ENCODE measurements around the gene AZIN2.

The AZIN2 gene

DNA sequence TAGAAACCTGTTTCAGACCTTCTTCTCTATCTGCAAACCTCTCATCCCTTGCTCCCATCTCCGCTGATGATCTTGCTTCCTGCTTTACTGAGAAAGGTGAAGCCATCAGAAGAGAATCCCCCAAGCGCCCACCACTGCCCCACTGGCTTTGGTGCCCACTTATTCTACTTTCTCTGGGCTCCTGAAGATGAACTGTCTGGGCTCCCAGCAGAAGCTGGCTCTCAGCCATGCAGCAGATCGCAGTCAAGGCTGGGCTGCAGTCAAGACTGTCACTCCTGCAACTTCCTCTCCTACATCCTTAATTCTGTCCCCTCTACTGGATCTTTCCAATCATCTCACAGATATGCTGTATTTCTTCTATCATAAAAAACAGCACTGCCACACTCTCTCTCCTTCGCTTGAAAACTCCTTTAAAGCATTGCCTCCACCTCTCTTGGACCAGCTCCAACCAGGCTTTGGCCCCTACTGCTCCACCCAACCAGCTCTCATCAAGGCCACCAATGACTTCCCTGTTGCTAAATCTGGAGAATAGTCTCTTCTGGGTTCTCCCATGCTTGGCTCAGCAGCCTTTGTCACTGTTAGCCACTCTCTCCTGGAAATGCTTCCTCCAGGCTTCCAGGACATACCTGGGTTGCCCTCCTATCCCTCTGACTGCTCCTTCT, 75.1 kb downstream of the AZIN2 start:
- DNase-seq = no peak

DNA sequence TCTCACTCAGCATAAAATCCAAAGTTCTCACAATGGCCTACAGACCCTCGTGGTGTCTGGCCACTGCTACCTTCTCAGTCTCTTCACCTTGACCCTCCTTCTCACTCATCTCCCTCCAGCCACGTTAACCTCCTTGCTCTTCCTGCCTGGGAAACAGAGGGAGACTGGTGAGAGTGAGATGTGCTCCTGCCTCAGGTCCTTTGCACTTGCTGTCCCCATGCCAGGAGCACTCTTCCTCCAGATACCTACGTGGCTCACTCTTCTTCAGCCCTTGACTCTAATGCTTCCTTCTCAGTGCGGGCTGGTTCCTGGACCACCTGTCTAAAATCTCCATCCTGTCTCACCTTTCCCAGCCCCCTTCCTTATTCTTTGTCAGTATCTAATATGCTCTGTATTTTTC, 76.2 kb downstream of the AZIN2 start:
- DNase-seq = no peak

DNA sequence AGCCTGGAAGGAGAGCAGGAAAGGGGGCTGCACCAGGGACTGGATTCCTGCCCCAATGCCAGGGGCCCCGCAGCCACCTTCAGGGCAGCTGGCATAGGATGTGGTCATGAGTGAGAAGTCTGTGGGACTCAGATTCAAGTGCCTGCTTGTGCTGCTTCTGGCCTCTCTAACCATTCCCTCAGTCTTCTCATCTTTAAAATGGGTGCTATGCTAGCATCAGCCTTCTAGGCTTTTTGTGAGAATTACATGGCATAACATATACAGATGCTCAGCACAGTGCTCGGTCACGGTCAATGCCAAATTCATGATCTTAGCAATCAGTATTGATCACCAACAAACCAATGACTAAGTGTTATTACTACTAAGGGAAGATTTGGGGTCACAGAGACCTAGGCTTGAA, 77.4 kb downstream of the AZIN2 start:
- DNase-seq = no peak

DNA sequence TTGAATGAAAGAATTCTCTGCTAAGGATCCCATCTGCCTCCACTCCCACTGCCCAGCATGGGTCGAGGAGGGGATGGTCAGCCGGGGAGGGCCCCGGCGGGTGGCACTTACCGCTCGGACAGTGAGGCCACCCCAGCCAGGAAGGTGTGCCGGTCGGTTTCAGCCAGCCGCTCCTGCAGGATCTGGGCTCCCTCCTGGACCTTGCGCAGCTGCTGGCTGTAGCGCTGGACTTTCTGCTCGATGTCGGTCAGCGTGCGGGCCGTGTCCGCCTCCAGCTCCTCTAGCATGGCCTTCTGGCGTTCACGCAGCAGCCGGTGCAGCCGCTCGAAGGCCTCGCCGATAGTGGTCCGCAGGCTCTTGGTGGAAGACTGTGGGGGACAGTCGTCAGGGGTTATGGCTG, 78.6 kb downstream of the AZIN2 start:
- DNase-seq = no peak

DNA sequence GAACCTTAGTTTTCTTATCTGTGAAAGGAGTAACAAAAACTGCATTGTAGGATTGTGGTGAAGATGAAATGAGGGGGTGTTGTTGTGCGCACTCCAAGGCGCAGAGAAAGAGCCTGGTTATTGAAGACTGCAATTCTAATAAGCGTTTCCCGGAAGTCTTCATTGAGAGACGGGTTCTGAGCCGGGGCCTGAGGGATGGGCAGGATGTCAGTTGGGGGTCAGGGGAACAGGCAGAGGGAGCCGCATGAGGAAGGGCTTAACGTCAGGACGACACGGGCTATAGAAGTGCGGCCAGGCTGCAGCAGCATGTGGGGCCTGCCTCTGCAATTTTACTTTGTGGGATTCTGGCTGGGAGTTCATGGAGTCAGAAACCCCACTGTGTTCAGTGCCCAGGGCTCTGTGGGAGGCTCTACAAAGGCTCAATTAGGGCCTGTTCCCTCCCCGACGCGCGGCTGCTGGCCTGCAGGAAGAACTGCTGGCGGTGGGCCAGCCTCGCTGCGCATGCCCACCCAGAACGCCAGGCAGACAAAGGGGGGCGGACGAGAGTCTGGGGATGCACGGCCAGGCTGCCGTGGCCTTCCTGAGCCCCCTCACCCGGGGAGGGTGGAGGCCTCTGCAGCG, 80.2 kb downstream of the AZIN2 start:
- DNase-seq = no peak

DNA sequence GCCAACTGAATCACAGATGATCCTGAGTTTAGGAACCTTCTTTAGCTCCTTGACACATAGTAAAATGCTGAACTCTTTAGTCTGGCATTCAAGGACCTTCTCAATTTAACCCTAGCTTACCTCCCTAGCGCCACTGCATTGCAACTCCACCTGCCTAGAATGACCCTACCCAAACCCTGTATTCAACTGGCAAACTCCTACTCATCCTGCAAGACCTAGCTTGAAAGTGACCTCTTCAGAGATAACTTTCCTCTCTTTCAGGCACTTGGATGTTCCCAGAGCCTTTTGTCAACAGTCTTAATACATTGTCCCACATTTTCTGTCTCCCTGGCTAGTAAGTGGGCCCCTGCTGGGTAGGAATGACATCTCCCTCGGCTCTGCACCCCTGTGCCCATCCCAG, 81.2 kb downstream of the AZIN2 start:
- no peak for DNase-seq

DNA sequence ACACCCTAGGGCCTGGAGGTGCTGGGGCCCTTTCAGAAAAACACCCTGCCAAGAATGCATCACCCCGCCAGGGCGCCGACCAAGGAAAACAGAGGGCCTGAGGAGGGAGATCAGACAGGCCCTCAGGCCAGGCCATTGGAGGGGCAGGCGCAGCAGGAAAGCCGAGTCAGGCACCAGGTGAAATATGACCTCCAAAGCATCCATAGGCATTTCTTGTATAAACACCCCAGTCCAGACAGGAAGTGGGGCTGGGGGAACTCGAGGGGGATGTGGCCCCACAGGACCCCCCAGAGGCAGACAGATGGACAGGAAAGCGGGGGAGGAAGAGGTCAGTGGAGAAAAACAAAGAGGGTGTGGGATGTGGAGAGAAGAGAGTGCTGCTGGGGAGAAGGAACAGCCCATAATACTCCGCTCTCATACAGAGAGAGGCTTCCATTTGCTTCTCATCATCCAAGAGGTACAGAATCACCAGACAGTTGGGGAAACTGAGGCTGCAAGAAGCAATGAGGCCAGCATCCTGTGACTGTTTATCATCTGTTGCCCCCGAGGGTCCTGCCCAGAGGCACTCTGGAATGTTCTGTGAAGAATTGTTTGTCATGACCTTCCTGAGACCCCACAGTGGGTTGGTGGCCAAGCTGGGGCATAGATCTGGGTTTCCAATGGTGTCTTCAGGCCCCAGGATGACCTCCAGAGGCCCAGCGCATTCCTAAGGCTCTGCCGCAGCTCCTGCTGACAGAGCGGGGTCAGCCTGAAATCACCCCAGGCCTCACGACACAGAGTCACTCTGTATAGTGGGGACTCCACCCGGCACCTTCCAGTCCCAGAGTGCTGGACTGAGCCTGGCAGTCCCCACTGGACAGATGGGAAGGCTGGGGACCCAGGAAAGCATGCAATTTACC, 82.9 kb downstream of the AZIN2 start:
- DNase-seq = no peak

DNA sequence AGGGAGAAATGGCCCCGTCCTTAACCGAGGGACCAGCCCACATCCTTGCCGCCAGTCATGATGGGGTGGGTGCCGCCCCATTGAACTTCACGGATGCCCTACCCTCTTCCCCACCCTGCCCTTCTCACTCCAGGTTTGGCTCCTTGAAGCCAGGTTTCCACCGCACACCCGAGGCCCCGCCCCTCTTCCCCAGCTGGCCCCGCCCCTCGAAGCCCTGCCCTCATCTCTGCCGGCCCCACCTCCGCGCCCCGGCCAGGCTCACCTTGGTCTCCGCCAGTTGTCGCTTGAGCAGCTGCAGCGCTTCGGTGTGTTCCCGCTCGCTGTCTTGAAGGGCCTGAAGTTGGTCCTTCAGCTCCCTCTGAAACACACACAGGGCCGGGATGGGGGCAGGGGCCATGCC, 84.3 kb downstream of the AZIN2 start:
- no peak for DNase-seq

DNA sequence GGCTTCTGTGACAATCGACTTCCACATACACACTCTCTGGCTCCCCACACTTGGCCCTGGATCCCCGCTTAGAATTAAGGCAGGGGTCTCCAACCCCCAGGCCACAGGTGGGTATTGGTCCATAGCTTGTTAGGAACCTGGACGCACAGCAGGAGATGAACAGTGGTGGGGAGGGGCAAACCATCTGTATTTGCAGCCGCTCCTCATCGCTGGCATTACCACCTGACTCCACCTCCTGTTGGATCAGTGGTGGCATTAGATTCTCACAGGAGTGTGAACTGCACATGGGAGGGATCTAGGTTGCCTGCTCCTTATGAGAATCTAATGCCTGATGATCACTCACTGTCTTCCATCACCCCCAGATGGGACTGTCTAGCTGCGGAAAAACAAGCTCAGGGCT, 84.9 kb downstream of the AZIN2 start:
- no peak for DNase-seq

DNA sequence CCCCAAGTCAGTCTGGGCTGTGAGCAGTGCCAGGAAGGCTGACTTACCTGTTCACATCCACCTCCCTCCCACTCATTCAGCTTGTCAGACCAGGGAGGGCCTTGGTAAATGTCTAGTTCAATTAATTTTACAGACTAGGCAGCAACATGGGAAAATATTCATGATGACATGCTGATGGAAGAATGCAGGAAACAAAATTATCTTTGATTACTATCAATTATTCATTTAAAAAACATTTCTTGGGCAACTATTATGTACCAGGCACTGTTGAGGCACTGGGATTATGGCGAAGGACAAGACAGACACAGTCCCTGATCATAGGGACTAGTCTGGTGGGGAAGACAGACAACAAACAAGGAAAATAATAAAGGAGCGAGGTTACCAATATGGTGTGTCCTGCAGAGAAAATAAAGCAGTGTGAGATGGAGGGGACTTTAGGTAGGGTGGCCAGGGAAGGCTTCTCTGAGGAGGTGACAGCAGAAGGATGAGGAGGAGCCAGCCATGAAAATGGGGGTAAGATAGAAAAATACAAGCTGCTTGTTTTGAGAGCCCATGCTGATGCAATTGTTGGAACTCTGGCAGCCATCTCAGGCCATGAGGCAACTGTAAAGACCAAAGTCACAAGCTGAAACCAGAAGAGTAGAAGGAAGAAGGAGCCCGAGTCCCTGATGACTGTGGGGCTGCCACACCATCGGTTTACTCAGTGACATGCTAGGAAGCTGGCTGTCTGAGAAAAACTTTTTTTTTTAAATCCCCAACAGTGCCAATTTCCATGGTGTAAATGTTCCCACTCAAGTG, 86.9 kb downstream of the AZIN2 start:
- no peak for DNase-seq

DNA sequence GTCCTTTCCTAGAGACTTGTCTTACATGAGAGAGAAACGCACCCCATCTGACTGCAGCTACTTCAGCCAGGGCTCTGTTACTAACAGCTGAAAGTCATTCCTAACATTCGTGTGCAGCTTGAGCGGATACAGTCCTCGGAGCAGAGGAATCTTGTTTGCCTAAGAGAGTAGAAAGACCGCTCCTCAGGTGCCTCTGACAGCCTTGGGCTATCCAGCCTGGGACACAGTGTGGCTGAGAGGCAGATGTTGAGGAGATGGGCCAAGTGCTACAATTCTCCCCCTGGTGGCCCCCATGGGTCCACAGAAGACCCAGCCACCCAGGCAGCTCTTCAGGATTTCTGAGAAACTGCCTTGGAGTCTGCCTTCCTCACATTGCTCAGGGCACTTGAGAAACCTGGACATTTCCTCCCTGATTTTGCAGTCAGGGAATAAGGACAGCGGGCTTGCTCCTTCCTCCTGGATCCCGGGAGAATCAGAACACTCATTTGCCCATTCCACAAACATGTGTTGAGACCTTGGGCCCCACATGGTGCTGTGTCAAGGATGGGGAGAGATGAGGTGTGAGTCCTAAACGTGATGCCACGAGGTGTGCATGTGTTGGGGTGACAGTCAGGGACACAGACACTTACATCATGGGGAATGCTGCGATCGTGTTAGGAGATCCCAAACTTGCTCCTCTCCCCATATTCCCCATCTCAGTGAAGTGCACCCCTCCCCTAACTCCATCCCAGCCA, 87.8 kb downstream of the AZIN2 start:
- no peak for DNase-seq

DNA sequence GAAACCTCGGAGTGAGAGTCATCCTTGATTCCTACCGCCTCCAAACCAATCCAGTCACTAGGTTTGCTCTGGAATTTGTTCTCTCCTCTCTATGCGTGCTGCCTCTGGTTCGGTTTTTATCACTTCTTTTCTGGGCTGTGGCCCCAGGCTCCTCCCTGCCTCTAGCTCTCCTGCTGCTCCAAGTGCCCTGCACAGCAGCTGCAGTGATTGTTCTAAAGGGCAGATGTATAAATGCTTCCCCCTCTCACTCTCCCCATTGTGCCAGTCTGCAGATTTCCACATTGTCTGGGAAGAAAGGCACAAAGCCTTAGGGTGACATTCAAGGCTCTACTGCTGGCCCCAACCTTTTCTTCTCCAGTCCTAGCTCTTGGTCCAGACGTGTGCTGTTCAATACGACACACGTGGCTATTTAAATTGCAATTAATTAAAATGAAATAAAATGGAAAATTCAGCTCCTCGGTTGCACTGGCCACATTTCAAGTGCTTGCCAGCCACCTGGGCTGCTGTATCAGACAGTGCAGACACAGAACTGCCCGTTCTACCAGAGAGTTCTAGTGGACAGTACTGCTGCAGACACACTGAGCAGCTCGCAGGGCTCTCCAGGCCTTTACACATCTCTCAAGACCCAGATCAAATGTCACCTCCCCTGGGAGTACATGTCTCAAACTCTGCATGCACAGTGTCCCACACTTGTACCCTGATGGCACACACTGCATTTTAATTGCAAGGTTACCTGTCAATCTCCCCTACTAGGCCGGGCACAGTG, 88.5 kb downstream of the AZIN2 start:
- DNase-seq = no peak
